HG02588 (cell line): ENCODE data around the gene FEZF2.

ENCODE experiments used
- ATAC-seq: cut with Tn5 transposase; IDR thresholded peaks from one replicate; pipeline ENCODE4 v1.9.1; 2021; ENCODE audit warnings: mild to moderate bottlenecking, moderate library complexity; ENCODE audit not compliant: unreplicated experiment

FEZF2 gene

DNA sequence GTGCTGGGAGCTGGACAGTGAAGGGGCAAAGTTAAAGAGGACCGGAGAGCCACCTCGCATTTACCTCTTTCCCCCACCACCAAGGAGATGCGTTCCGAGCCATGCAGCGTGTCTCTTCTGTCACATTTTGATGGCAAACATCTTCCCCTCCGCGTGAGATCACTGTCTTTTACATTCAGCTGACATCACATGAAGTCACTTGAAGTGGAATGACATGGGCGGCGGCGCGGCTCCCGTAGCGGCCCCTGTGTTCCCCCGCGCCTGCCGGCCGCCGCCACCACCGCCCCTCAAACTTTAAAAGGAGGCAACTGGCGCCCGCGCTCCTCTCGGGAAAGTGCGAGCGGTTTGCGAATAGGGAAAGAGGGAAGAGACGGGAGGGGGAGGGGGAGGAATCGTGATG lies at the start of gene FEZF2:
Gene FEZF2, minus strand, starts transcription at position 336 of the 400 bp plus-strand sequence. CDS start 682 bp downstream, outside the sequence.
- no peak for ATAC-seq

DNA sequence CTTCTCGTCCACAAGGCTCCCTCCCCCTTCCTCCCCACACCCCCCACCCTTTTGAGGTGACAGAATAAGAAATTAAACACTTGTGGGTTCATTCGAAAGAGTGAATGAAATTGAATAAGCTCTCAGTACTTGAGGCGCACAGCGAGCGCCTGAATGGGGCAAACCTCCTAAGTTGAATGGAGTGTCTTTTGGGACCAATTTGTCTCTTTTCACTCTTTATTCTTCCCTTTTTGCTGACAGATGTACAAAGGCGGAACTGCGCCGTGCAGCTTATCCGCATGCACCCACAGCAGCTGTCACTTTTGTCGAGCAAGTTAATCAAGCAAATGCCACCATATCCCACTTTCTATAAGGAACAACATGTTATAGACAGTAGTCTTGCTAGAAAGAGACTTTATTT lies 47.9 kb upstream of the FEZF2 start:
- ATAC-seq: no peak

GRCh38 chr3:62416144-62416543 lies 42.8 kb upstream of the FEZF2 start:
- ATAC-seq: no peak

GRCh38 chr3:62415312-62415801 lies 42.0 kb upstream of the FEZF2 start:
- ATAC-seq: no peak

GRCh38 chr3:62414786-62415185 lies 41.4 kb upstream of the FEZF2 start:
- no peak for ATAC-seq

- ATAC-seq: no peak
Observed at GRCh38 chr3:62413687-62414086, 40.3 kb upstream of the FEZF2 start.

GRCh38 chr3:62406945-62407344 lies 33.6 kb upstream of the FEZF2 start:
- ATAC-seq: no peak

- ATAC-seq: no peak
Observed at GRCh38 chr3:62405566-62405965, 32.2 kb upstream of the FEZF2 start.

DNA sequence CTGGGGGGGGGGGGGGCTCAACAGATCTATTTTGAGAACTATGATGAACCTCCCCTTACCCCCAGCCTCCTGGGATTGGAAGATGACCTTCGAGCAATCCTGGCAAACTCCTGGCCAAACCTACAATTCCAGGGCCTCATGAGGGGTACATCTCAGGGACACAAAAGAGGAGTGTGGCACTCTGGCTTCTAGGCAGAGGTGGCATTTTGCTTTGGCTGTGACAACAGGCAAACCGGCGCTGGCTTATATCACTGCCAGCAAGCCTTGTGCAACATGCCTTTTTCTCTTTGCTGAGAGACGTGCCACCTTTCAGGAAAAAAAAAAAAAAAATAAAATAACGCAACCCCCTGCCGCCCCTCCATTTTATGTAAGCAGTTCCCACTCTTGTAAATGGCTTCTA lies 31.8 kb upstream of the FEZF2 start:
- ATAC-seq: no peak

- no peak for ATAC-seq
Observed at GRCh38 chr3:62404321-62404720, 31.0 kb upstream of the FEZF2 start.

GRCh38 chr3:62403765-62404164 lies 30.4 kb upstream of the FEZF2 start:
- ATAC-seq: no peak

- no peak for ATAC-seq
Observed at GRCh38 chr3:62392626-62393292, 19.4 kb upstream of the FEZF2 start.

- no peak for ATAC-seq
Observed at GRCh38 chr3:62387251-62387650, 13.9 kb upstream of the FEZF2 start.

DNA sequence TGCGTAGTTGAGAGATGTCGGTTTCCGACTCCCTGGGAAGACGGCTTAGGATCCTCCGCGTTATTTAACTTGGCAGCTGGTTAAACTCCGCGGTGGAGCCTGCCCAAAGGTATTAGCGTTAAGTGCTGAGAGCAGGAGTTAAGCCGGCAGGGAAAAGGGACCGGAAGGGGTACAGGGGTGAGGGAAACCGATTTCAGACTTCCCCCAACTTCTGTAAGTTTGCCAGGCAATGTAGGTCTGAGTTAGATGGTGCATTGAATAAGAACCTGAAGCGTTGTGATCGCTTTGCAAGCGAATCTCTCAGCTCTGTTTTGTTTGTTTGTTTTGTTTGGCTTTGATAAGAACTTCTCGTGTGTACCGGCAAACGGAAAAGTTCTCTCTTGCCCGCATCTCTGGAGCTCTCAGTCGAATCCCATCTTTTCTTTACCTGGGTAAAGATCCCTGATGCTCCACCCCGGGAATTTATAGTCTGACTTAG lies 6.0 kb upstream of the FEZF2 start:
- ATAC-seq: no peak

DNA sequence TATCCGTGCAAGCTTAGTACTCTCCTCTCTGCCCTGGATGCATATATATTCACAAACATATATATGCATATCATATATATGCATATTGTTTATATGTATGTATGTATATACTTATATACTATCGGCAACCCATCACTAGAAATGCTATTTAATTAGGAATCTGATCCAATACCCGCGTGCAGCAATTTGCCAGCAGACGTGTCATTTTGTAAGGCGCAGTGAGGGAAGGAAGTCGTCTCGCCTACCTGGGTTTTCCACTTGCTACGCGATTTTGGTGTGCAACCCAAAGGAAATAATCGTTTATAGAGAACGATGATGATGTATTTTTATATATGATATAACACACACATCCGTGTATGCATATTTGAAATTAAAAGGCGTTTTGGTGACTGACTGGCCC lies 5.6 kb upstream of the FEZF2 start:
- ATAC-seq: no peak

GRCh38 chr3:62378311-62378789 lies 5.0 kb upstream of the FEZF2 start:
- ATAC-seq: no peak

DNA sequence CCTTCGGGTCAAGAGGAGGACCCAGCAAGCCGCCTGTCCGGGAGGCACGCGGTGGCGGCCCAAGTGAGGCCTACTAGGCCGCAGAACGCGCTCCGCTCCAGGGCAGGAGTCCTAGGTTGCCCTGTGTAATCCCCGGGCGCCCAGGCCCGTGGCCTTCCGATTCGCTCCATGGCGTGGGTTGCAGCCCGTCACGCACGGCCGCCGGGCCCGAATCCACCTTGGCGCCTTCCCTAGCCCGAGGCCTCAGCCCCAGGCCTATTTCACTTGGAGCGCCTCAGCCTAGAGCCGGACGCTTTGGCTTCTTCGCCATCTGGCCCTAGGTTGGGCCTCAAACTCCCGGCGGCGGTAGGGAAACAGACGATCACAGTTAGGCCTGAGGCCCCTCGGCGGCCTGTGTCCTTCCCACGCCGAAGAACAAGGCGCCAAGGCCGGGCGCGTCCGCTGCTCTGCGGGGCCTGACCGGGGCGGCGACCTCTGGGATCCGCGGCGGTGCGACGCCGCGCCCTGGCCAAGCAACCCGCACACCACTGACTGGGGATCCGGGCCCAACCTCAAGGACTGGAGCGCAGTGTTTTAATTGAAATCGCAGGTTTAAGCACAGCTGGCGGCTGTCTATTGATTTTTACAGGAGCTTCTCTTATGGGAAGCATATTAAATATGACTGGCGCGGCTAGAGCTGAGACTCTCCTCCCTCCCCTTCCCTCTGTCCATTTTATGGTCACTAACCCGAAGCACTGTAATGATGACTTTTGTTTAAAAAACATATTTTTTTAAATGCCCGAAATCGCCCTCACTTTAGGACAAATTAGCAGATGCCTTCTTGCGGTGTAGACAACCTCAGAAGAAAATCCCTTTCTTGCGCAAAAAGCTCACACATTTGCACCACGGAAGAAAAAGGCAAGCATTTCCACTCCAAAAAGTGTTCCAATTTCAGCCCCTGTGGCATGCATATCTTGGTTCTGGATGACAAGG lies 3.8 kb upstream of the FEZF2 start:
- no peak for ATAC-seq

DNA sequence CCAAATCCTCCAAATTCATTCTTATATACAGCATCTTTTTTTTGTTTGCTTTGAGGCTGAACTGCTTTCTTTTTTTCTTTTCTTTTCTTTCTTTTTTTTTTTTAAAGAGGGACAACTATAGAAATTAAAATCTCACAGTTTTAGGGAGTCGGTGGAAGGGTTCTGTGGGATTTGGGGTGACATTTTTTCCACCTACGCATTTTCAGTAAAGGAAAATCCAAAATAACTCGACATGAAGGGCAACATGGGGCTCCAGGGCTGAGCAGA lies 3.0 kb upstream of the FEZF2 start:
- ATAC-seq: no peak

DNA sequence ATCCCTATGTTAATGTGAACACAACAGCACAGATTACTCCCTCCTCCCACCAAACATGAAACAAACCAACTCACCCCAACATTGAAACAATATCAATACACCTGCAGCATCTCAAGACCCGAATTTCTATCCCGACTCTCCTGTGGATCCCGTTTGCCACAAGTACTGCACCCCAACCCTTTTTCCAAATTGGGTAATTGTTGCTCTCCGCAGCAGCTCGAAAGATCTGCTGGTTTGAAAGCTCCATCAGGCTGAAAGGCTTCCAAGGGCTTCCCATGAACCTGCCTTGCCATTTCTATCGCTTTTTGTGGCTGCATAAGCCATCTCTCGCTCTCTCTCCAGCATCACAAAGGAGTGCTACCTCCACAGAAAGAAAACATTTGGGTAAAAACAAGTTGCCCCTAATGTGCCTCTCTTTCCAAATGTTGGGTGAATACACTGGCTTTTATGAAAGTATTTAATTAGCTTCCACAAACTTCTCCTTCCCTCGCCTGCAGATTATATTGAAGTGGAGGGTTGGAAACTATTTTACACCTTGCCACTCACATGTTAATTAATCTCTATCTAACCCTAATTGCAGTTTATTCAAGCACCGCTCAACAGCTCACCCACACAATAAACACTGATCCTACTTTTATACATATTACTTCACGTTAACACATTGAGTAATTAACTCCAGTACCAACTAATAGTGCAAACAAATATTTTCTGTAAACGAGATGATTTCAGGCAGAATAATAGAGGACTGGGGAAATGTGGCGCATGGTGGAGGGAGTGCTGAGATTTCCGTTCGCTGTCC lies 2.5 kb upstream of the FEZF2 start:
- no peak for ATAC-seq

DNA sequence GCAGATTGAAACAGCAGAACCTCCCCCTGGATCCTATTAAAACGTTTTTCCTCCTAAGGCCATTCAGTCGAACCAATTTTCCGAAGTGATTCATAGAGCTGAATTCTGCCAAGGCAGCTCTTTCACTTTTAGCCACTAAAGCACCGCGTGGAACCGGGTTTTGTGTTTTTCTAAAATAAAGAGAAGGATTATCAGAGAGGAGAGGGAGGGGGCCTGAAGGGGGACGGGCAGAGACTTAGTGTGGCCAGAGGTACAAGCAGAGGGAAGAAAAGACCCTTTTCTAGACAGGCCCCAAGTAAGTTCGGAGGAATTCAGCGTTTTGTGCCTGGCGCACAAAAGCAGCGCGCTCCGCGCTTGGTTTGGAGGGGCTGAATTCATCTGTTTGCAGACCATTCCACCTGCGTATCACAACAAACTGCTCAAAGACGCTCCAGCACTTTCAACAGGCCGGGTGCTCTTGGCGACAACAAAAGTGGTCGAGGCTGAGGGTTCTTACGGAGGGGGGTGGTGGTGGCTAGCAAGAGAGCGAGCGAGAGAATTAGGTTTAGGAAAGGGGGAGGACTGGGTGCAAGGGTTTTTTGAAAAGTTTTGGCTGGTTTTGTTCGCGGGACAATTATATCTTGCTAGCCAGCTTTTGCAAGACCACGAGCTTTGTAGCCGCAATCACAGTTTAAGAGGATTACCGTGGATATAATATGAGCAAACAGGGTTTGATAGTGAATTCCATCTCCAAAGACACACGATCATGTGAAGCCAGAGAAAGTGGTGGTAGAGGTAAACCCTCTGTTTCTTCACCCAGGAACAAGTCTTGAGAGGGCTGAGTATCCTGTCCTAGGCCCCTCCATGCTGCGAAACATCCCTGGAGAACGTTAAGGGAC lies 1.2 kb upstream of the FEZF2 start:
- ATAC-seq: no peak
